B cell (primary cell): ENCODE measurements around the gene SPART. TPM values are rescaled to one million over a fixed set of nuclear protein-coding genes. Genes with fewer than 3 reads are reported as not detected.

Source experiments
- ATAC-seq: fragments of 200-7000 bp; cut with Tn5 transposase; one replicate; pipeline ENCODE4 v1.10.0; 2021; ENCODE audit warnings: low read depth, mild to moderate bottlenecking, moderate number of reproducible peaks, moderate library complexity
- CTCF ChIA-PET: fragments of 350-600 bp; sonication (Branson Sonifier 250); formaldehyde crosslinking; loops from one replicate; lab custom pipeline; 2021; ENCODE audit warnings: antibody characterized with exemption, inconsistent platforms; lab: Charles Lee
- POLR2A ChIA-PET: fragments of 350-600 bp; sonication (Branson Sonifier 250); formaldehyde crosslinking; loops from one replicate; lab custom pipeline; 2021; ENCODE audit warnings: antibody characterized with exemption; lab: Charles Lee
- DNase-seq: peaks from one replicate; pipeline ENCODE4 v3.0.0; 2013
- H2AFZ ChIP-seq: 2 replicates; pipeline ENCODE4 v1.6.1; 2012; ENCODE audit warnings: mild to moderate bottlenecking, low read depth, low read length; ENCODE audit not compliant: insufficient read depth, poor library complexity, severe bottlenecking
- H3K27ac ChIP-seq, 2 donors: 1 replicate in 1 of 2; 2 replicates in 1 of 2; pipeline ENCODE4 v1.5.1; 2012 to 2013; ENCODE audit warnings: low read length in 2 of 2, mild to moderate bottlenecking in 2 of 2, moderate library complexity in 1 of 2
- H3K27me3 ChIP-seq, 4 experiments: fragments of 200-600 bp in 1 of 4; sonication (generic) in 1 of 4; replicated peaks in 1 of 4; 1 replicate in 2 of 4; 2 replicates in 2 of 4; pipeline versions ENCODE4 v1.6.1 to v1.7.0; 2013 to 2016; ENCODE audit warnings: low read length in 3 of 4, mild to moderate bottlenecking in 2 of 4, mixed read lengths in 1 of 4, moderate library complexity in 1 of 4; ENCODE audit not compliant: insufficient read depth in 4 of 4, control insufficient read depth in 3 of 4; ENCODE audit errors: control extremely low read depth in 1 of 4
- H3K36me3 ChIP-seq, 2 experiments: replicated peaks in 1 of 2; 1 replicate in 1 of 2; 2 replicates in 1 of 2; pipeline versions ENCODE4 v1.6.1 to v1.7.1; 2013; ENCODE audit warnings: low read length in 1 of 2; ENCODE audit not compliant: insufficient read depth in 2 of 2, control insufficient read depth in 1 of 2; ENCODE audit errors: control extremely low read depth in 1 of 2, extremely low read depth in 1 of 2
- H3K4me1 ChIP-seq, 2 donors: fragments of 200-600 bp in 1 of 2; sonication (generic) in 1 of 2; 1 replicate in 1 of 2; 2 replicates in 1 of 2; pipeline versions ENCODE4 v1.5.1 to v1.6.1; 2013 to 2017; ENCODE audit warnings: low read length in 2 of 2; ENCODE audit not compliant: control insufficient read depth in 2 of 2, insufficient read depth in 2 of 2
- H3K4me2 ChIP-seq: replicated peaks from 2 replicates; pipeline ENCODE3; 2012; ENCODE audit warnings: mild to moderate bottlenecking, low read depth, low read length; ENCODE audit not compliant: poor library complexity, severe bottlenecking
- H3K4me3 ChIP-seq, 5 experiments: fragments of 200-600 bp in 1 of 5; sonication (generic) in 1 of 5; 1 replicate in 3 of 5; 2 replicates in 2 of 5; pipeline versions ENCODE4 v1.5.1 to v1.7.0; 2011 to 2016; ENCODE audit warnings: low read length in 4 of 5, mild to moderate bottlenecking in 4 of 5, low read depth in 2 of 5, control low read depth in 1 of 5, moderate library complexity in 1 of 5; ENCODE audit not compliant: insufficient read depth in 1 of 5; ENCODE audit errors: control extremely low read depth in 1 of 5, extremely low read depth in 1 of 5
- H3K79me2 ChIP-seq: fragments of 200-600 bp; sonication (generic); one replicate; pipeline ENCODE4 v1.6.0; 2016; ENCODE audit warnings: low read length; ENCODE audit not compliant: control insufficient read depth, insufficient read depth
- H3K9ac ChIP-seq: fragments of 200-600 bp; sonication (generic); 2 replicates; pipeline ENCODE4 v1.6.1; 2017; ENCODE audit warnings: mild to moderate bottlenecking, low read length, moderate library complexity
- H3K9me3 ChIP-seq, 3 donors: one replicate each; pipeline versions ENCODE4 v1.6.1 to v1.7.1; 2013; ENCODE audit warnings: low read length in 2 of 3; ENCODE audit not compliant: control insufficient read depth in 2 of 3, insufficient read depth in 1 of 3; ENCODE audit errors: control extremely low read depth in 1 of 3
- H4K20me1 ChIP-seq: 2 replicates; pipeline ENCODE4 v1.6.0; 2012; ENCODE audit warnings: mild to moderate bottlenecking, low read length; ENCODE audit not compliant: insufficient read depth, control insufficient read depth, poor library complexity, severe bottlenecking
- H3K27ac Mint-ChIP-seq: one replicate; pipeline ENCODE4 v1.8.0; 2021; ENCODE audit warnings: mixed read lengths
- H3K27me3 Mint-ChIP-seq: one replicate; pipeline ENCODE4 v1.8.0; 2021; ENCODE audit warnings: mixed read lengths
- H3K4me1 Mint-ChIP-seq: one replicate; pipeline ENCODE4 v1.8.0; 2021; ENCODE audit warnings: mixed read lengths
- H3K4me3 Mint-ChIP-seq: one replicate; pipeline ENCODE4 v1.8.0; 2021; ENCODE audit warnings: mixed read lengths
- H3K9me3 Mint-ChIP-seq: one replicate; pipeline ENCODE4 v1.8.0; 2022; ENCODE audit warnings: mixed read lengths; ENCODE audit not compliant: insufficient read depth
- EZH2 ChIP-seq: IDR thresholded peaks from 2 replicates; pipeline ENCODE4 v1.6.1; 2012; ENCODE audit warnings: borderline replicate concordance, low read depth, mild to moderate bottlenecking, moderate library complexity, low read length; ENCODE audit not compliant: insufficient read depth, poor library complexity, severe bottlenecking
- WGBS: methylation state at CpG from one replicate; pipeline ENCODE4 v1.1.5; 2013; ENCODE audit warnings: missing lambda C conversion rate; ENCODE audit not compliant: insufficient coverage; 5-methylcytosine and 5-hydroxymethylcytosine counted together
- intact Hi-C: fragments of 100-400 bp; cut with micrococcal nuclease; formaldehyde crosslinking; loops from one replicate; pipeline ENCODE4 v1.10.0; 2022
- polyA plus RNA-seq: library from polyadenylated mRNA; depleted of rRNA; stranded (reverse); fragments of >200 nt; gene quantifications from 2 replicates; pipeline ENCODE4 v1.2.3, GENCODE V29; 2012
- total RNA-seq, 2 donors: library from RNA; stranded (reverse); fragments of 120-200 nt in 1 of 2; gene quantifications; 1 replicate in 1 of 2; 2 replicates in 1 of 2; pipeline versions ENCODE4 v1.2.3 to v1.2.4, GENCODE V29; 2013 to 2022
- TF ChIP-seq, protein P1 (sequence below): fragments of 200-600 bp; IDR thresholded peaks from one replicate; pipeline ENCODE4 v1.8.0; 2022; ENCODE audit warnings: antibody characterized with exemption, mild to moderate bottlenecking

SPART gene
- total and polyA plus RNA-seq, 2 donors (not counting 1 experiment from before 2014, with no cell fraction given): 10.1 to 20.8 TPM

DNA sequence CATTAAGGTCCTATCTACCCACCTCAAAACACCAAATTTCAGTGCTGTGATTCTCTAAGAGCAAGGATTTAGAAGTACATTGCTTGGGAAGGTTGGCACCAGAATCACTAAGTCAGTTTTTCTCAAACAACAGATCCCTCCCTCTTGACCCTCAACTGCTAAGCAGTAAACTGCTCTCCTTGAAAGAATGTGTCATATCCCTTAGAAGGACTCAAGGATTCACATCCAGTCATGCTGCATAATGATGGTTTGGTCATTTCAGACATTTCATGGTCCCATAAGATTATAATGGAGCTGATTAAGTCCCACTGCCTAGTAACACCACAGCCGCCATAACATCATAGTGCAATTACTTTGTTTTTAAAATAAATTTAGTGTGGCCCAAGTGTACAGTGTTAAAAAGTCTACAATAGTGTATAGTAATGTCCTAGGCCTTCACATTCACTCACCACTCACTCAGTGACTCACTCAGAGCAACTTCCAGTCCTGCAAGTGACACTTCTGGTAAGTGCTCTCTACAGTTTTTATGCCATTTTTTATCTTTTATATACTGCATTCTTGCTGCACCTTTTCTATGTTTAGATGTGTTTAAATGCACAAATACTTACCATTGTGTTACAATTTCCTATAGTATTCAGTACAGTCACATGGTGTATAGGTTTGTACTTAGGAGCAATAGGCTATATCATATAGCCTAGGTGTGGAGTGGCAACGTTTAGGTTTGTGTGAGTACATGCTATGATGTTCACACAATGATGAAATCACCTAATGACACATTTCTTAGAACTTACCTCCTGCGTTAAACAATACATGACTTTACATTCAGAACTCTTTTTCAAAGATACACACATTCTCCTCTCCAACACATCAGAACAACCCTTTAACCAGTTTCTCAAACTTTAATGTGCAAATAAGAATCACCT is 32.9 kb downstream of the SPART start:
- Histone ChIP-seq H3K79me2 (no peaks in the 10 kb centered on the region), H3K4me3 (no peak overlapping the region), H3K9me3 (no peaks in the 10 kb centered on the region), H3K4me2 (no peak overlapping the region), H4K20me1 (no peaks in the 10 kb centered on the region), H2AFZ (no peak overlapping the region), H3K9ac (no peak overlapping the region), H3K27me3 (no peaks in the 10 kb centered on the region), H3K27ac (no peak overlapping the region), H3K4me1 (no peaks in the 10 kb centered on the region), H3K36me3 (peaks cover 1 to 15% of the 10 kb centered on the region in 2 experiments)
- ATAC-seq (no peak), DNase-seq (no peak)
- no CpG with 5 or more reads among the region's 3 CpGs for WGBS
- no peak overlapping the region for H3K4me3 Mint-ChIP-seq
- H3K27me3 Mint-ChIP-seq: no peaks in the 10 kb centered on the region
- ChIA-PET POLR2A (no interaction called here), CTCF (interaction anchor here (0.9 kb wide), 1 partner anchor 30 kb away, joined by 3 read pairs; no protein-coding TSS in a partner anchor)
- no peak for TF ChIP-seq EZH2
- TF ChIP-seq, protein P1, sequence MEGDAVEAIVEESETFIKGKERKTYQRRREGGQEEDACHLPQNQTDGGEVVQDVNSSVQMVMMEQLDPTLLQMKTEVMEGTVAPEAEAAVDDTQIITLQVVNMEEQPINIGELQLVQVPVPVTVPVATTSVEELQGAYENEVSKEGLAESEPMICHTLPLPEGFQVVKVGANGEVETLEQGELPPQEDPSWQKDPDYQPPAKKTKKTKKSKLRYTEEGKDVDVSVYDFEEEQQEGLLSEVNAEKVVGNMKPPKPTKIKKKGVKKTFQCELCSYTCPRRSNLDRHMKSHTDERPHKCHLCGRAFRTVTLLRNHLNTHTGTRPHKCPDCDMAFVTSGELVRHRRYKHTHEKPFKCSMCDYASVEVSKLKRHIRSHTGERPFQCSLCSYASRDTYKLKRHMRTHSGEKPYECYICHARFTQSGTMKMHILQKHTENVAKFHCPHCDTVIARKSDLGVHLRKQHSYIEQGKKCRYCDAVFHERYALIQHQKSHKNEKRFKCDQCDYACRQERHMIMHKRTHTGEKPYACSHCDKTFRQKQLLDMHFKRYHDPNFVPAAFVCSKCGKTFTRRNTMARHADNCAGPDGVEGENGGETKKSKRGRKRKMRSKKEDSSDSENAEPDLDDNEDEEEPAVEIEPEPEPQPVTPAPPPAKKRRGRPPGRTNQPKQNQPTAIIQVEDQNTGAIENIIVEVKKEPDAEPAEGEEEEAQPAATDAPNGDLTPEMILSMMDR: no peak
- no peaks in the 10 kb centered on the region for H3K9me3 Mint-ChIP-seq
- intact Hi-C loops: no loop called here
- no peaks in the 10 kb centered on the region for H3K4me1 Mint-ChIP-seq
- H3K27ac Mint-ChIP-seq: no peak overlapping the region
